ENCODE results near the gene NRG3. TPM values are rescaled to one million over a fixed set of nuclear protein-coding genes. Genes with fewer than 3 reads are reported as not detected.
A peak's percentile ranks its signal among the peaks of the same experiment; 100 is the strongest.

The NRG3 gene
- total and polyA plus RNA-seq, 5 donors: 0.23 to 3.4 (median 1.4) TPM

GRCh38 chr10:82245906-82246560 lies 371.0 kb downstream of the NRG3 start:
- WGBS: 60% methylated on average over 4 of the region's 4 CpGs
- intact Hi-C loops (cut with DNase I): no loop called here
- Histone ChIP-seq H3K9me3 (ENCODE audit: control insufficient read depth, low read length) (no peaks in the 10 kb centered on the region), H3K4me3 (ENCODE audit: low read length) (no peak overlapping the region), H3K4me1 (ENCODE audit: control insufficient read depth, insufficient read depth, low read length) (no peaks in the 10 kb centered on the region), H3K27me3 (ENCODE audit: control insufficient read depth, insufficient read depth) (no peaks in the 10 kb centered on the region), H3K27ac (ENCODE audit: low read length) (no peak overlapping the region)
- DNase-seq (no peak), ATAC-seq (no peak)

GRCh38 chr10:82249141-82249540 lies 374.1 kb downstream of the NRG3 start:
- intact Hi-C loops (cut with DNase I): no loop called here
- 51% methylated on average over 1 of the region's 1 CpG for WGBS
- no peaks in the 10 kb centered on the region for H3K4me1 ChIP-seq (ENCODE audit: control insufficient read depth, insufficient read depth, low read length)
- H3K27me3 ChIP-seq (ENCODE audit: control insufficient read depth, insufficient read depth): no peaks in the 10 kb centered on the region
- no peak overlapping the region for H3K4me3 ChIP-seq (ENCODE audit: low read length)
- no peak for ATAC-seq
- no peak for DNase-seq
- no peak overlapping the region for H3K27ac ChIP-seq (ENCODE audit: low read length)
- no peaks in the 10 kb centered on the region for H3K9me3 ChIP-seq (ENCODE audit: control insufficient read depth, low read length)

GRCh38 chr10:82251222-82251906 lies 376.4 kb downstream of the NRG3 start:
- Histone ChIP-seq H3K4me1 (ENCODE audit: control insufficient read depth, insufficient read depth, low read length) (no peaks in the 10 kb centered on the region), H3K9me3 (ENCODE audit: control insufficient read depth, low read length) (no peaks in the 10 kb centered on the region), H3K27ac (ENCODE audit: low read length) (no peak overlapping the region), H3K4me3 (ENCODE audit: low read length) (no peak overlapping the region), H3K27me3 (ENCODE audit: control insufficient read depth, insufficient read depth) (no peaks in the 10 kb centered on the region)
- DNase-seq (no peak), ATAC-seq (no peak)
- WGBS: 81% methylated on average over 8 of the region's 8 CpGs
- intact Hi-C loops (cut with DNase I): no loop called here

- ATAC-seq: no peak
- intact Hi-C loops (cut with DNase I): no loop called here
- H3K9me3 ChIP-seq (ENCODE audit: control insufficient read depth, low read length): no peaks in the 10 kb centered on the region
- H3K27ac ChIP-seq (ENCODE audit: low read length): no peak overlapping the region
- no peak for DNase-seq
- H3K4me3 ChIP-seq (ENCODE audit: low read length): no peak overlapping the region
- 41% methylated on average over 1 of the region's 1 CpG for WGBS
- no peaks in the 10 kb centered on the region for H3K4me1 ChIP-seq (ENCODE audit: control insufficient read depth, insufficient read depth, low read length)
- H3K27me3 ChIP-seq (ENCODE audit: control insufficient read depth, insufficient read depth): no peaks in the 10 kb centered on the region
Observed at GRCh38 chr10:82252081-82252480, 377.1 kb downstream of the NRG3 start.

GRCh38 chr10:82254237-82254636 lies 379.2 kb downstream of the NRG3 start:
- ATAC-seq: no peak
- intact Hi-C loops (cut with DNase I): no loop called here
- no peak for DNase-seq
- no peak overlapping the region for H3K4me3 ChIP-seq (ENCODE audit: low read length)
- no peaks in the 10 kb centered on the region for H3K9me3 ChIP-seq (ENCODE audit: control insufficient read depth, low read length)
- H3K27me3 ChIP-seq (ENCODE audit: control insufficient read depth, insufficient read depth): no peaks in the 10 kb centered on the region
- WGBS: 97% methylated on average over 1 of the region's 1 CpG
- H3K27ac ChIP-seq (ENCODE audit: low read length): no peak overlapping the region
- H3K4me1 ChIP-seq (ENCODE audit: control insufficient read depth, insufficient read depth, low read length): no peaks in the 10 kb centered on the region

- ATAC-seq: no peak
- WGBS: 67% methylated on average over 3 of the region's 3 CpGs
- intact Hi-C loops (cut with DNase I): no loop called here
Observed at GRCh38 chr10:82256275-82256674, 381.3 kb downstream of the NRG3 start.

GRCh38 chr10:82266438-82266837 lies 391.4 kb downstream of the NRG3 start:
- no peak for DNase-seq
- no peak overlapping the region for H3K27ac ChIP-seq (ENCODE audit: low read length)
- intact Hi-C loops (cut with DNase I): no loop called here
- H3K9me3 ChIP-seq (ENCODE audit: control insufficient read depth, low read length): no peaks in the 10 kb centered on the region
- no peaks in the 10 kb centered on the region for H3K27me3 ChIP-seq (ENCODE audit: control insufficient read depth, insufficient read depth)
- ATAC-seq: peak in 1 of 2 donors; percentile 40
- H3K4me3 ChIP-seq (ENCODE audit: low read length): no peak overlapping the region
- no peaks in the 10 kb centered on the region for H3K4me1 ChIP-seq (ENCODE audit: control insufficient read depth, insufficient read depth, low read length)
- WGBS: 45% methylated on average over 1 of the region's 1 CpG

More at GRCh38 chr10:82256275-82256674, 381.3 kb downstream of the NRG3 start:
- Histone ChIP-seq H3K9me3 (ENCODE audit: control insufficient read depth, low read length) (no peaks in the 10 kb centered on the region), H3K4me1 (ENCODE audit: control insufficient read depth, insufficient read depth, low read length) (no peaks in the 10 kb centered on the region), H3K4me3 (ENCODE audit: low read length) (no peak overlapping the region), H3K27me3 (ENCODE audit: control insufficient read depth, insufficient read depth) (no peaks in the 10 kb centered on the region), H3K27ac (ENCODE audit: low read length) (no peak overlapping the region)
- DNase-seq: no peak

GRCh38 chr10:82267014-82267413 lies 392.0 kb downstream of the NRG3 start:
- WGBS: 55% methylated on average over 2 of the region's 2 CpGs
- H3K4me3 ChIP-seq (ENCODE audit: low read length): no peak overlapping the region
- ATAC-seq: no peak
- no peaks in the 10 kb centered on the region for H3K4me1 ChIP-seq (ENCODE audit: control insufficient read depth, insufficient read depth, low read length)
- H3K27me3 ChIP-seq (ENCODE audit: control insufficient read depth, insufficient read depth): no peaks in the 10 kb centered on the region
- DNase-seq: no peak
- no peaks in the 10 kb centered on the region for H3K9me3 ChIP-seq (ENCODE audit: control insufficient read depth, low read length)
- no peak overlapping the region for H3K27ac ChIP-seq (ENCODE audit: low read length)
- intact Hi-C loops (cut with DNase I): no loop called here

- Histone ChIP-seq H3K27me3 (ENCODE audit: control insufficient read depth, insufficient read depth) (no peaks in the 10 kb centered on the region), H3K4me1 (ENCODE audit: control insufficient read depth, insufficient read depth, low read length) (no peaks in the 10 kb centered on the region), H3K27ac (ENCODE audit: low read length) (no peak overlapping the region), H3K9me3 (ENCODE audit: control insufficient read depth, low read length) (no peaks in the 10 kb centered on the region), H3K4me3 (ENCODE audit: low read length) (no peak overlapping the region)
- 74% methylated on average over 2 of the region's 2 CpGs for WGBS
- intact Hi-C loops (cut with DNase I): no loop called here
- no peak for ATAC-seq
- DNase-seq: no peak
Observed at GRCh38 chr10:82267465-82267864, 392.5 kb downstream of the NRG3 start.

- Histone ChIP-seq H3K9me3 (ENCODE audit: control insufficient read depth, low read length) (no peaks in the 10 kb centered on the region), H3K27me3 (ENCODE audit: control insufficient read depth, insufficient read depth) (no peaks in the 10 kb centered on the region), H3K4me3 (ENCODE audit: low read length) (no peak overlapping the region), H3K4me1 (ENCODE audit: control insufficient read depth, insufficient read depth, low read length) (no peaks in the 10 kb centered on the region), H3K27ac (ENCODE audit: low read length) (no peak overlapping the region)
- intact Hi-C loops (cut with DNase I): no loop called here
- WGBS: 77% methylated on average over 2 of the region's 2 CpGs
- no peak for DNase-seq
- ATAC-seq: no peak
Observed at GRCh38 chr10:82267960-82268359, 393.0 kb downstream of the NRG3 start.

GRCh38 chr10:82277591-82277990 lies 402.6 kb downstream of the NRG3 start:
- intact Hi-C loops (cut with DNase I): no loop called here
- DNase-seq: no peak
- H3K4me1 ChIP-seq (ENCODE audit: control insufficient read depth, insufficient read depth, low read length): no peaks in the 10 kb centered on the region
- H3K9me3 ChIP-seq (ENCODE audit: control insufficient read depth, low read length): no peaks in the 10 kb centered on the region
- 77% methylated on average over 1 of the region's 1 CpG for WGBS
- no peaks in the 10 kb centered on the region for H3K27me3 ChIP-seq (ENCODE audit: control insufficient read depth, insufficient read depth)
- H3K27ac ChIP-seq (ENCODE audit: low read length): no peak overlapping the region
- no peak overlapping the region for H3K4me3 ChIP-seq (ENCODE audit: low read length)
- ATAC-seq: no peak
